ENCODE results near the gene GNAT2. TPM values are rescaled to one million over a fixed set of nuclear protein-coding genes. Genes with fewer than 3 reads are reported as not detected.

Gene GNAT2
- total and polyA plus RNA-seq, 10 of the 15 experiments (the other 5 are each of a cell fraction or from before 2014, with no cell fraction given): 0.08 to 1.3 (median 0.41) TPM

- POLR2A ChIA-PET: interaction anchor here (0.6 kb wide), 1 partner anchor 57 kb away, joined by 3 read pairs; no protein-coding TSS in a partner anchor
- CTCF ChIA-PET: interaction anchor here (0.6 to 1.3 kb wide), 2 partner anchors 31 to 66 kb away, joined by 3 read pairs; no protein-coding TSS in a partner anchor
- intact Hi-C loops (cut with micrococcal nuclease; ENCODE audit: unreplicated experiment): no loop called here
These were observed 55.1 kb downstream of the GNAT2 start for GRCh38 chr1:109564194-109564878.

More at GRCh38 chr1:109564194-109564878, 55.1 kb downstream of the GNAT2 start:
- H3K9me3 ChIP-seq (replicated peaks; ENCODE audit: control insufficient read depth, insufficient read depth, low read length): no peaks in the 10 kb centered on the region
- H3K36me3 ChIP-seq (ENCODE audit: control insufficient read depth in 2 of 2, insufficient read depth in 2 of 2, low read length in 1 of 2): 0 out of 4 replicates have a peak, but pooled peaks cover 0 to 4% of the 10 kb centered on the region in 2 experiments
- ChIA-PET RAD21 (ENCODE audit: unreplicated experiment) (no interaction called here), SMC1A (ENCODE audit: uncharacterized antibody, unreplicated experiment) (interaction anchor here (0.6 to 1.2 kb wide), 5 partner anchors 10 to 421 kb away, joined by 3 to 4 read pairs (median 3); partner anchors contain the start of genes AHCYL1, AMPD2 and GNAT2)
- H2AFZ ChIP-seq (ENCODE audit: control insufficient read depth, low read depth, low read length): no peak overlapping the region
- H3K27ac ChIP-seq (ENCODE audit: control insufficient read depth, insufficient read depth): no peak overlapping the region
- peaks cover 19% of the 10 kb centered on the region for H3K4me1 ChIP-seq (ENCODE audit: control insufficient read depth, insufficient read depth, low read length)
- TF ChIP-seq SREBF2 (IDR thresholded peaks at IDR 0.05; ENCODE audit: low read length): no peak
- no peak for TF ChIP-seq YY1 (IDR thresholded peaks at IDR 0.05; ENCODE audit: low read depth, low read length)
- no peak for TF ChIP-seq MYC (IDR thresholded peaks at IDR 0.05; ENCODE audit: insufficient read depth, insufficient read length, insufficient replicate concordance, low read length, severe bottlenecking)
- no peak for TF ChIP-seq MAX (IDR thresholded peaks at IDR 0.05; ENCODE audit: low read depth, low read length)
- no peak for TF ChIP-seq NFYA (IDR thresholded peaks at IDR 0.05; ENCODE audit: borderline replicate concordance, low read depth, low read length)
- TF ChIP-seq MYB (IDR thresholded peaks at IDR 0.05; ENCODE audit: borderline replicate concordance, low read depth, low read length): no peak
- TF ChIP-seq YBX1 (IDR thresholded peaks at IDR 0.05): no peak
- no peak for TF ChIP-seq CBFB (IDR thresholded peaks at IDR 0.05; ENCODE audit: low read depth)
- no peak for TF ChIP-seq ZNF24 (IDR thresholded peaks at IDR 0.05)
- TF ChIP-seq KAT2A (conservative IDR thresholded peaks at IDR 0.05; ENCODE audit: control insufficient read depth, low read depth, low read length): no peak
- TF ChIP-seq STAT1 (conservative IDR thresholded peaks at IDR 0.05): no peak
- TF ChIP-seq, protein P1, sequence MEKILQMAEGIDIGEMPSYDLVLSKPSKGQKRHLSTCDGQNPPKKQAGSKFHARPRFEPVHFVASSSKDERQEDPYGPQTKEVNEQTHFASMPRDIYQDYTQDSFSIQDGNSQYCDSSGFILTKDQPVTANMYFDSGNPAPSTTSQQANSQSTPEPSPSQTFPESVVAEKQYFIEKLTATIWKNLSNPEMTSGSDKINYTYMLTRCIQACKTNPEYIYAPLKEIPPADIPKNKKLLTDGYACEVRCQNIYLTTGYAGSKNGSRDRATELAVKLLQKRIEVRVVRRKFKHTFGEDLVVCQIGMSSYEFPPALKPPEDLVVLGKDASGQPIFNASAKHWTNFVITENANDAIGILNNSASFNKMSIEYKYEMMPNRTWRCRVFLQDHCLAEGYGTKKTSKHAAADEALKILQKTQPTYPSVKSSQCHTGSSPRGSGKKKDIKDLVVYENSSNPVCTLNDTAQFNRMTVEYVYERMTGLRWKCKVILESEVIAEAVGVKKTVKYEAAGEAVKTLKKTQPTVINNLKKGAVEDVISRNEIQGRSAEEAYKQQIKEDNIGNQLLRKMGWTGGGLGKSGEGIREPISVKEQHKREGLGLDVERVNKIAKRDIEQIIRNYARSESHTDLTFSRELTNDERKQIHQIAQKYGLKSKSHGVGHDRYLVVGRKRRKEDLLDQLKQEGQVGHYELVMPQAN (conservative IDR thresholded peaks at IDR 0.05): no peak
- H3K4me3 ChIP-seq: no peak overlapping the region
- ATAC-seq: no peak
- BruUV-seq (replicated peaks): no TSS peak
- H3K79me2 ChIP-seq (ENCODE audit: control insufficient read depth, insufficient read depth, low read length): peaks cover 92% of the 10 kb centered on the region
- H3K9ac ChIP-seq (ENCODE audit: control insufficient read depth, insufficient read depth, low read length): no peak overlapping the region
- no peaks in the 10 kb centered on the region for H3K27me3 ChIP-seq (replicated peaks in 1 of 2; ENCODE audit: control insufficient read depth in 2 of 2, insufficient read depth in 2 of 2, low read length in 1 of 2)
- DNase-seq (ENCODE audit: low read depth, low spot score): no peak
- H3K4me2 ChIP-seq (ENCODE audit: control insufficient read depth, insufficient read depth): no peak overlapping the region
- H4K20me1 ChIP-seq (ENCODE audit: control insufficient read depth, insufficient read depth): no peaks in the 10 kb centered on the region
- no peak for FAIRE-seq
- in situ Hi-C loops (cut with MboI): no loop called here
- WGBS (ENCODE audit: insufficient coverage, insufficient replicate concordance, low lambda C conversion rate, missing lambda C conversion rate): 100% methylated on average over 7 of the region's 7 CpGs

Measured in GM12878 (cell line).